Right ventricle myocardium superior (tissue), 1 donor: ENCODE data around the gene GLO1. TPM values are rescaled to one million over a fixed set of nuclear protein-coding genes. Genes with fewer than 3 reads are reported as not detected.

ENCODE experiments used
- ATAC-seq: fragments of 200-7000 bp; cut with Tn5 transposase; one replicate; pipeline ENCODE4 v1.9.1; 2020; ENCODE audit warnings: mild to moderate bottlenecking; ENCODE audit not compliant: poor library complexity
- DNase-seq: peaks from one replicate; pipeline ENCODE4 v3.0.0-alpha.2; 2020
- intact Hi-C: fragments of 100-400 bp; cut with DNase I; formaldehyde crosslinking; loops from one replicate; pipeline ENCODE4 v1.11.2; 2022
- long read RNA-seq: library from polyadenylated mRNA; unstranded; transcript quantifications from one replicate; pipeline ENCODE4 v2.0.0, GENCODE V29; 2021
- total RNA-seq: library from RNA; stranded (reverse); fragmentation: NEBNext Ultra II Directional; extraction: Animal tissue kit (Norgen Biotek cat#: 25700); gene quantifications from one replicate; pipeline ENCODE4 v1.2.1, GENCODE V29; 2021
- donor health status: DM: no; HTN: yes; CAD: no; lungs with severe emphysema.

Gene GLO1
- 85.5 TPM for total RNA-seq
- long read RNA-seq, transcript GLO1-201 (6 exons, 2,012 nt), result major isoform, 175 of 181 reads
- long read RNA-seq, partial matches to known transcripts, result 2 of 181 reads
- long read RNA-seq, other reads (novel, unspliced or antisense), result 4 of 181 reads

DNA sequence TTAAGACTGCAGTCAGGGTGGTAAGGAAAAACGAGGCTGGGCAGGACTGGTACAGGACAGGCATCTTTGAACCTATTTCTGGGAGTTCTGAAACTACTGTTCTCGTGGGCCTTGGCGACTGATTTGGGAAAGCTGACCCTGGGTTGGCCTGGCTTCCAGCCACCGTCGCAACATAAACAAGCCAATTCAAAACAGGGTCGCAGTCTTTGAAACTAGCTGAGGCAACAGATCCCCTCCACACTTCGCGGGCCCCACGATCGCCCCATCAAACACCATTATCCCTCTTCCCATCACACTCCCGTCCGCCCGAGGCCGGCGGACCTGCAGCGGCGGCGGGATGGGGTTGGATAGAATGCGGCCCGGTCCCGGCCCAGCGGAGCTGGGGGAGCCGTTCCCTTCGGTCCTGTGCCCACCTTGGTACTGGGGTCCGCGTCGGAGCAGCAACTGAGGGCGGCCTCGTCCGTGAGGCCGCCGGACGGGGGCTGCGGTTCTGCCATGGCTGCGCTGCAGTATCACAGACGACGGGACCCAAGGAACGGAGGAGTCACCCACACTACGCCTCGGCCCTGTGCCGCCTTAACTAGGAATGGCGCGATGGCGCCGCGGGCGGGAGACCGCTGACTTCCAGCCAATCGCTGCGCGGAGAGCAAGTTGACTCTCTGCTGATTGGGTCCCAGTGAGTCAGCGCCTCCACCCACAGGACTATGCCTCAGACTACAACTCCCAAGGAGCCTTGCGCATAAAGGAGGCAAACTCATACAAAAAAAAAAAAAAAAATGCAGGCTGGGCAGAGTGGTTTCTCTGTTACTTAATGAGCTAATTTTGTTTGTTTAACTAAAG is at the start of gene GLO1:
Gene GLO1, minus strand, starts transcription at position 588 of the 840 bp plus-strand sequence. Its CDS starts 91 bp downstream, at position 497.
- ATAC-seq, result peak; percentile 100
- peak; percentile 99 for DNase-seq
- intact Hi-C loops, result no loop called here

DNA sequence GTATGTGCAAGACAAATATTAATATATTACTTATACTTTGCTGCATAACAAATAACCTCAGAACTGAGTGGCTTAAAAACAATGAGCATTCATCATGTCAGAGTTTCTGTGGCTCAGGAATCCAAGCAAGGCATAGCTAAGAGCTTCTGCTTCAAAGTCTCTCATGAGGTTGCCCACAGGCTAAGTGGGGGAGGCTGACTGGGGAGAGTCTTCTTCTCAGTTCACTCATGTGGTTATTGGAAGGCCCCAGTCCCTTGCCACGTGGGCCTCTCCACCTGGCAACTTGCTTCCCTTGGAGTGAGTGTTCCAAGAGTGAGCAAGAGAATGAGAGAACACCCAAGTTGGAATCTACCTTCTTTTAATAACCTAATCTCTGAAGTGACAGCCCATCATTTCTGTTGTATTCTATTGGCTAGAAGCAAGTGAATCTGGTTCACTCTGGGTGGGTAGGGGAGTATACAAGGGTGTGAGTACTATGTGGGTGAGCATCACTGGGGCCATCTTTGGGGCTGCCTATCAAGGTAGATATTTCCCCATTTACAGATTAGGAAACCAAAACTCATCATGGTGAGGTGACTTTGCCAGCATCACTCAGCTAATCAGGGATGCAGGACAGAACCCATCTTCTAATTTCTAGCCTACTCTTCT is 48.1 kb upstream of the GLO1 start:
- intact Hi-C loops, result no loop called here
- no peak for DNase-seq
- no peak for ATAC-seq

DNA sequence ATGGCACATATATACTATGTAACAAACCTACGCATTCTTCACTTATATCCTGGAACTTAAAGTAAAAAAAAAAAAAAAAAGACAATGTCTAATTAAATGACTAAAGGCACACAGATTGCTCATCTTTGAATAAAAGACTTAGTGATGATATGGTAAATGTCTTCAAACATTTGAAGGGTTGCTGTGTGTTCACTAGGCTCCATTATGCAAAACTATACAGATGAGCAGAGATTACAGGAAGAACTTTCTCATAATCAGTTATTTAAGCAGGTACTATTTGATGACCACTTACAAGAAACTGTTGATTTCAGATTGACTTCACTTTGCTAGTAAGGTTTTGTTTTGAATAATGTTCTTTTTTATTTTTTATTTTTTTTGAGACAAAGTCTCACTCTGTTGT is 46.5 kb upstream of the GLO1 start:
- intact Hi-C loops, result no loop called here
- ATAC-seq (no peak), DNase-seq (no peak)

DNA sequence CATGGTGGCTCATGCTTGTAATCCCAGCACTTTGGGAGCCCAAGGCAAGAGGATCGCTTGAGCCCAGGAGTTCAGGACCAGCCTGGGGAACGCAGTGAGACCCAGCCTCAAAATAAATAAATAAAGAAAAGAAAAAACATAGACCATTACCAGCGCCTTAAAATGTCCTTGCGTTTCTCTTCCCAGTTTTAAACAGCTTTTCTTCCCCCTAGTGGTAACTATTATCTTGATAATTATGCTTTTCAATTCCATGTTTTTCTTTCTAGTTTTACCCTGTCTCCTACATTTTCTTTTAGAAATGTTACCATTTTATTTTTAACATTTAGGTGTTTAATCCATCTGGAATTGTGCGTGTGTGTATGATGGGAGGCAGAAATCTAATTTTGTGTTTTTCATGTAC is 36.6 kb upstream of the GLO1 start:
- no peak for ATAC-seq
- intact Hi-C loops, result no loop called here
- DNase-seq, result no peak

DNA sequence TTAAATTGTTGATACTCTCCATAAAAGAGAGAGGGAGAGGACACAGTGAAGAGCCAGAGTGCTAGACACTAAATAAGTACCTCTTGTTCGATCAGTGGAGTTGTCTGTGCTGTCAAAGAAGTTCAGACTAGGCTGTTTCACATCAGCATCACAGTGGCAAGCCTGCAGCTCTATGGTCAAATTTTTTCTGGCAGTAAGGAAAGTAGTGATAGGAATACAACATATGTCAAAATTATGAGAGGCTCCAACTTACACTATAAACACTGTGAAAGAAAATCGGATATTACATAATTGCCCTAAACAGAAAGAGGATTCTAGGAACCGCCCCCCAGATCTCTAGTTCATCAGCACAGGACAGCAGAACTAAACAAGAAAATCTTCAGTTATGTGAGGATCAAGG is 35.3 kb upstream of the GLO1 start:
- ATAC-seq (no peak), DNase-seq (no peak)
- intact Hi-C loops, result no loop called here

DNA sequence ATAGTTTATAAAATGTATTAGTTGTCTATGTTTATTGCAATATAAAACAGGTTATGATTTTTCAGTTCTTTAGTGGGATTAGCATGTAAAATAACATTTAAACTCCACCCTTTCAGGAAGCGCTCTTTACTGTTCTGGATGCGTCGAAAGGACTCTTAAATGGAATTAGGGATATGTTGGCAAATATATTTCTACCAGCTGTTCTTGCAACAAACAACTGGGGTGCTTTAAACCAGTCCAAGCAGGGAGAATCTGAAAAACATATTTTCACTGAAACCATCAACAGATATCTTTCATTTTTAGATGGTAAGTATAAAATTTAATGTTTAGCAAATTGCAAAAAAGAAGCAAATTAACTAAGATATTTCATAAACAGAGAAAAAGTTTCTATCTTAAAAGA is 34.0 kb upstream of the GLO1 start:
- intact Hi-C loops, result no loop called here
- DNase-seq (no peak), ATAC-seq (no peak)

DNA sequence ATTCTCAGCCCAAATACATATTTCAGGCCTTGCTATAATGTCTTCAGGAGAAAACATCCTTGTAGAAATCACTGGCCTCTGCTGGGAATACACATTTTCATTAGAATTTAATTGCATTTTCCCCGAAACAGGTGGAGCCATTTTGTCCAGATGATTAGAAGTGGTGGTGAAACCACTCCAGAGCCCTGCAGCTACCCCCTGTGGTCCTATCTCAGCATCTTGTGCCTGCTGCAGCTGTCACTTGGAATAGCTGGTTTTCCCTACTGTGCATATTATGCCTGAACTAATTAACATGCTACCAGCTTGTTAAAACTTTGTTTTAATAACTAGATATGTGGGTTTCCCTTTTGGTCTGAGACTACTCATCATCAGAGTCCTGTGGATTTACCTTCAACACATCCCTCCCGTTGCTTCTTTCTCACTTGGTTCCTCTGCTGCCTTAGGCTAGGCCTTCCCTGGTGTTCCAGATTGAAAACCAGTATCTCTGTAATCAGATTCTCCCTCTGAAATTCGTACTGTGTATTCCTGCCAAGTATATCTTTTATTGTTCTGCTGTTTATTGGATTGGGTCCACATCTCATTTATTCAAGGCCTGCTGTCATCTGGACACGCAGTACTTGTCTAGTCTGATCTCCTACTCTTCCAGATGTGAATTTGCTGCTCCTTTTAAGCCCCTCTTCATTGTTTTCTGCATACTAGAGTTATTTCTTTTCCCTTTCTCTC is 27.4 kb upstream of the GLO1 start:
- intact Hi-C loops, result no loop called here
- ATAC-seq (no peak), DNase-seq (no peak)

DNA sequence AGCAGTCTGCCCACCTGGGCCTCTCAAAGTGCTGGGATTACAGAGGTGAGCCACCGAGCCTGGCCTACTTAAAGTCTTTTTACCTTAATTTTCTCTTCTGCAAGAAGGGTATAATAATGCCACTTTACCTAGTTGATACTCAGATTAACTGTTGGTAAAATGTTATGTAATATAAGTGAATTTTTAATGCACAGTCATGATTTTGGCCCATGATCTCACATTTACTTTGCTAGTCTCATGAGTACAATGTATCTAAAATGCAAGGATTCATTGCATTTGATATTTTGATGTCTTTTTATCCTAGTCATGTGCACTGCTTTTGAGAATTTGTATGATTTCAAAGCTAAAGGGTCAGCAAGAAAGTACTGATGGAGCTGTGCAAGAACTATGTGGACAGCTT is 25.3 kb upstream of the GLO1 start:
- ATAC-seq (no peak), DNase-seq (no peak)
- intact Hi-C loops, result no loop called here

DNA sequence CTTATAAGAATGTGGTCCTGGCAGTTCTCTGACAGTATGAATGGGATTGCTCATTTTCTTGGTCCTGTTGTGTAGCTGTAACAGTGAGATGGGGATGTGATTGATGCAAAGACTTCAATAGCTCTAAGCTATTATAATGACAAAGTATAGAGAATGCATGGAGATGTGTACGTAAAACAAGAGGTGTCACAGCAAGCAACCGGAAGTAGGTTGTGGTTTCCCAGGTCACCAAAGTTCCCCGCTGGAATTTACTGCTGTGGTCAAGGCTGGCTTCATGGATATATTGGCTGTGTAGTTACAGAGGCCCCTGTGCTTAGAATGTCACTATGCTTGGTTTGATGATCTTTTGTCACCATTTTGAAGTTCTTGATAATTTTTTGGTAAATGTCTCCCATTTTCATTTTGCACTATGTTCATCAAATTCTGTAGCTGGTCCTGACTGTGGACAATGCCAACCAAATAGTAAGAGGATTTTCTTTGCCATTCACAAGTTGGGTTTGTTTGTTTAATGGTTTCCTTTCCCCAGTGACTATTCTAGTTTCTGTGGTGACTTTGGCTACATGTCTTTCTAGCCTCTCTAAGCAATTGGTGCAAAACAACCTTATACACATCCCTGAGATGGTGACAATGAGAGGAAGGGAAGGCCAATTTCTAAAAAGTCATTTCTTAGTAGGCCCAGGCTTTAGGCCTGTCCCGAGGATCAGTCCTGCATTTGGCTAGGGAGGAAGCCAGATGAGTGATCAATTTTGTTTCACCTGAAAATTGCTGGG is 22.7 kb upstream of the GLO1 start:
- no peak for ATAC-seq
- no peak for DNase-seq
- intact Hi-C loops, result no loop called here

DNA sequence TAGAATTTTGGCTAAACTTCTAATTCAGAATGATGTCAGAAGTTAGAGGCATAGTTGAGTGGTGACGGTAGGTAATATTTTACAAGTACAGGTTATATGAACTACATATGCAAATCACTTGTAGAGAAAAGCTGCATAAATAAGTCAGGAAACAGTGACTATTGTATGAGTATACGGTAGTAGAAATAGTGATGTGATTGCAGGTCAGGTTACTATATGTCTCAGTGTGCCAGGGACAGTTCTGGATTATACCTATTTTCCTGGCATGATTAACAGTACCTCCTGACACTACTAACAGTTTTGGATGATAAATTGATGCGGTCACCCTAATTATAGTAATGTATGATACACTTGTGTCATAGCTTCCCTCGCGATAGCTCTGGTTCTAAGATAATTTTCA is 21.4 kb upstream of the GLO1 start:
- intact Hi-C loops, result no loop called here
- ATAC-seq (no peak), DNase-seq (no peak)

DNA sequence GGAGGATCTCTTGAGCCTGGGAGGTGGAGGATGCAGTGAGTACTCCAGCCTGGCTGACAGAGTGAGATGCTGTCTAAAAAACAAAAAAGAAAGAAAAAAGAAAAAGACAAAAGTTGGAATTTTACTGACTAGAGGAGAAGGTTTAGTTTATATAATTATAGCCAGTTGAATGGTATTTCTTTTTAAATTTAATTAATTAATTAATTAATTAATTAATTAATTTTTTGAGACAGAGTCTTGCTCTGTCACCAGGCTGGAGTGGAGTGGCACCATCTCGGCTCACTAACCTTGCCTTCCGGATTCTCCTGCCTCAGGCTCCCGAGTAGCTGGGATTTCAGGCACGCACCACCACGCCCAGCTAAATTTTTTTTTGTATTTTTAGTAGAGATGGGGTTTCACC is 20.8 kb upstream of the GLO1 start:
- intact Hi-C loops, result no loop called here
- no peak for DNase-seq

DNA sequence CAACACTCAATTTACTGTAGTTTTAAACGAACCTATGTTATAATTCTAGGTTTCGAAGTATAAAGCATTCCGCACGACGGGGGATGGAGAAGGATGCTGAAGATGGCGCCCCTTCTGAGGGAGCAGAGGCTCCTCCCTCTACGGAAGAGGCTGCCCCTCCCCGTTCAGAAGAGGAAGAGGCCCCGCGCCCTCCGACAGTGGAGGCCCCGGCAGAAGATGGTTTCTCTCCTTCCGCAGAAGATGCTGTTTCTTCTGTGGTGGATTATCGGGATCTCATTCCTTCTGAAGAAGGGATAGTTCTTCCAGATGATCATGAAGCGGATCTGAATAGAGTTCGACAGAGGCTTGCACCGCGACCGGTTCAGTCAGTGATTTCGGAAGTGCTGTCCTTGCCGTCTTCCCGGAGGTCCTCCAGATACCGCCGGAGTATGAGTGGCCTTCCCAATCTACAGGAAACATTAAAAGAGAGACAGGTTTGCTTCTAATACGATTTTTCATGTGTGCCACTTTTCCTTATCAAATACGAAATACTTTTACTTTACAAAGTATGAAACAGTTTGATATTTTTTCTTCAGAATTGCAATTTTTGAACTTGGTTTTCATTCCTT is 19.9 kb upstream of the GLO1 start:
- ATAC-seq, result no peak
- intact Hi-C loops, result no loop called here
- no peak for DNase-seq

More for the DNA sequence above, 20.8 kb upstream of the GLO1 start:
- no peak for ATAC-seq

DNA sequence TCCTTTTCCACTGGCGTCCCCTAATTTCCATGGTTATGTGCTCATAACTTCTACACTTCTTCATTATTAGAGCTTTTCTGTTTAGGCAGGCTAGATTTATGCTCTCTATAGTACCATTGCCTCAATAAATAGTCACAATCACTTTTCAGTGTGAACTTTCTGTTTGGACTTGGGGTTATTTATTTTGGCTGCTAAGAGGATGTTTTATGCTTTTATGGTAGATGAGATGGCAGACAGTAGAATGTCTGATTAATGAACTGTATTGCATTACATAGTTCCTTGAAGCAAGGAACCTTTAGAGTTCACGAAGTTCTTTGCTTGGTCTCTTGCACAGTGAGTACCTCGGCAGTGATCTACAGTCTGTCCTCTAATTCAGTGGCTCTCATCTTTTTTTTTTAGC is 19.1 kb upstream of the GLO1 start:
- intact Hi-C loops, result no loop called here
- ATAC-seq (no peak), DNase-seq (no peak)

DNA sequence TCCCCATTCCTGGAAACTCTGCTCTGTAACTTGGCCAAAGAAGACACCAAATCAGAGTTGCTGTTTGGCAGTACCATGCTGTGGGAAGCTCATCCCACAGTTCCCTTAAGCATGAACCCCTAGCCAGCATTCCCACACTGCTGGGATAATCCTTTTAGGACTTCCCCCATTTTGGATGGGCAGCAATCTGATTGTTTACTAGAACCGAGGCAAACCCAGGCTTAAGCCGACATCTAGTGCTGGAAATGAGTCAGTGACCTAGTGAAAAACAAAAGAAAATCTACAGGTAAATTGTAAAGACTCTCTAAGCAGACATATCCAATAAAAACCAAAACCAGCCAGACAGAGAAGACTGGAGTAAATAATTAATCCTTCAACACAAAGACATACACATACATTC is 17.4 kb upstream of the GLO1 start:
- DNase-seq, result no peak
- no peak for ATAC-seq
- intact Hi-C loops, result no loop called here

DNA sequence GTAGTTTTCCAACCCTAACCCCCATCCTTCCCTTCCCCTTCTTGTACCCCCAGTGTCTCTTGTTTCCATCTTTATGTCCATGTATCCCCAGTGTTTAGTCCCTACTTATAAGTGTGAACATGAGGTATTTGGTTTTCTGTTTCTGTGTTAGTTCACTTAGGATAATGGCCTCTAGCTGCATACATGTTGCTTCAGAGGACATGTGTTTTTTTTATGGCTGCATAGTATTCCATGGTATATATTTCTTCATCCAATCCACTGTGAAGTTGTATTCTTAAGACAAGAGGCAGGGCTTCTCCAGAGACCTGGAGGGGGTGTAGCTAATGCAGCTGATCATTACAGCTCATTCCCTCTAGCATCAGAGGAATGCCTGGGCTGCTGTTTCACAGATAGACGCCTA is 16.4 kb upstream of the GLO1 start:
- ATAC-seq, result no peak
- intact Hi-C loops, result no loop called here
- no peak for DNase-seq

DNA sequence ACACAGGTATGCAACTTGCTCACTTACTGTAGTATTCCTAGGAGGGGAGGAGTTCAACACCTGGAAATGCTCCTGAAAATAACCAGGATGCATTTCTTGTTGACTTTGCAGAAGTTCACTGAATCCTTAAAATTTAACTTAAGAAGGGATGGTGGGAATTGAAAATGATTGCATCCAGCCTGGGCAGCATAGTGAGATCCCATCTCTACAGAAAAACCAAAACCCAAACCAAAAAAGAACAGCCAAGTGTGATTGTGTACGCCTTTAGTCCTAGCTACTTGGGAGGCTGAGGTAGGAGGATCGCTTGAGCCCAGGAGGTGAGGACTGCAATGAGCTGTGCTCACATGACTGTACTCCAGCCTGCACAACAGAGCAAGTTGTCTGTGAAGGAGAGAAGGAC is 13.9 kb upstream of the GLO1 start:
- DNase-seq, result no peak
- intact Hi-C loops, result no loop called here
- no peak for ATAC-seq

DNA sequence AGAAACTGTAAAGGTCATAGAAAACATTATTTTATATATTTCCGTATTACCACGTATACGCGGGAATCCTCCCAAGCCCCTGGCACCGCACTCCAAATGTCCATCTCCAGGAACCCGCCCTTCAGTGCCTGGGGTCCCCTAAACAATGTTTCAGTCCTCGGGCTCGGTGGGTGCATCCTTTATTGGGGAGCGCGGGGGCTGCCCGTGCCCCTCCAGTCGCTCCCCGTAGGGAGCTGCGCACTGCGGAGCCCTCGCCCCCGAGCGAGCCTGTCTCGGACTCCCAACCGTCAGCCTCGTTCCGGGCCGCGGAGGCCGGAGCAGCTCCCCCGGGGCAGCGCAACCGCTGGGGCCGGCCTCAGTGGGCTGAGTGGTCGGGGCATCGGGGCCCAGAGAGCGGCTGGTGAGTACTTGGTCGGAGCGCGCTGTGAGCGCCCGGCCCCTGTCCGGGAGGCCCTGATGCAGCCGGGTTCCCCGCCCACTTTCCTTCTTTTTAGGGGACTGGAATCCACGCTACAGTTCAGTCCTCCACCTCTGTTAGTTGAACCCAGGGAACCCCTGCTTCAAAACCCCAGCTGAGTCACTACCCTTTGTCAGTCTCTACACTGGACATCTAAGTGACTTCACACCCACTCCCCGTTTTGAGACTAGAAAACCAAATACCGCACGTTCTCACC is 12.2 kb upstream of the GLO1 start, which contains the start of gene DNAH8:
Gene DNAH8, plus strand, starts transcription at position 296 of the 674 bp plus-strand sequence. CDS start 7,499 bp downstream, outside the sequence.
- ATAC-seq, result no peak
- DNase-seq, result no peak
- intact Hi-C loops, result no loop called here
